CMK (cell line): ENCODE measurements around the gene TM7SF3.

Experiments
- DNase-seq: peaks from one replicate; pipeline ENCODE4 v3.0.0-alpha.2; 2010; ENCODE audit warnings: low read depth

TM7SF3 gene

GRCh38 chr12:27015730-27016076 lies 1.5 kb upstream of the TM7SF3 start:
- no peak for DNase-seq

GRCh38 chr12:27014859-27015729 lies 910 bp upstream of the TM7SF3 start:
- no peak for DNase-seq

DNA sequence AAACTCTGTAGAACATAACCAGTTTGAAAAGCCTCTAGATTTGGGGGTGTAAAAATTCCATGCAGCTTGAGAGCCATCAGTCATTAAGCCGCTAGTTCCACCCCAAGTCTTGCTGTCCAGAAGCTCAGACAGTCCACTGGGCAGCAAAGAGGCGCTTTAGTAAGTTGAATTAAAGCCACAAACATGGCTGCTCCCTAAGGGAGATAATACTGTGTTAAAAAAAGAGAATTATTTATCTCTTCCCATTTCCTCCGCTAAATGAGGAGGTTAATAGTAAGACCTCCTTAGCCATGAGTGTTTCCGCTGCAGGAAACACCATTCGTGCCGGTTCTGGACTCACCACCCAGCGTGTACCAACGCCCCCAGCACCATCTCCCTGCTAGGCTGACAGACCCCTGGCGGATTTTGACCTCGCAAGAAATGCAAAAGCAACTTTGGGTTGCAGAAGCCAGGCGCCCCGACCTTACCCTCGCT lies 536 bp downstream of the TM7SF3 start:
- DNase-seq = no peak

GRCh38 chr12:27012982-27013255 lies 1.3 kb downstream of the TM7SF3 start:
- DNase-seq = no peak

GRCh38 chr12:27012239-27012981 lies 1.8 kb downstream of the TM7SF3 start:
- no peak for DNase-seq

DNA sequence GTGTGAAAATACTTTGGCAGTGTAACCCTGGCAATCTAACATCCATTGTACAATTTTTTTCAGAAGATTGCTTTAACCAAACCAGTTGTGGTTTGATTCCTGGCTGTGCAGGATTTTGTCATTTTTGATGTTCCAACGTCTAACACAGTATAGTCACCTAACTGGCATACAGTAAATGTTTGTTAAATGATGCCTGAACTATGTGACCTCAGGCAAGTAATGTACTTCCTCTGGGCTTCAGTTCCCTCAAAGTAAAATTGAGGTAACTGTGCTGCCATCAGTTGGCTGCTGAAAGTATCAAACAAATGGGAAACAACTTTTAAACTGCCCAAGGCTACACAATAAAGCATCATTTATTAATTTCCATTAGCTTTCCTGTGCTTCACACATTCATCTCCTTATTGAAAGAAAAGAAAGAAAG lies 4.3 kb downstream of the TM7SF3 start:
- no peak for DNase-seq

- DNase-seq = no peak
Measured at GRCh38 chr12:27008081-27008480, 6.1 kb downstream of the TM7SF3 start.

DNA sequence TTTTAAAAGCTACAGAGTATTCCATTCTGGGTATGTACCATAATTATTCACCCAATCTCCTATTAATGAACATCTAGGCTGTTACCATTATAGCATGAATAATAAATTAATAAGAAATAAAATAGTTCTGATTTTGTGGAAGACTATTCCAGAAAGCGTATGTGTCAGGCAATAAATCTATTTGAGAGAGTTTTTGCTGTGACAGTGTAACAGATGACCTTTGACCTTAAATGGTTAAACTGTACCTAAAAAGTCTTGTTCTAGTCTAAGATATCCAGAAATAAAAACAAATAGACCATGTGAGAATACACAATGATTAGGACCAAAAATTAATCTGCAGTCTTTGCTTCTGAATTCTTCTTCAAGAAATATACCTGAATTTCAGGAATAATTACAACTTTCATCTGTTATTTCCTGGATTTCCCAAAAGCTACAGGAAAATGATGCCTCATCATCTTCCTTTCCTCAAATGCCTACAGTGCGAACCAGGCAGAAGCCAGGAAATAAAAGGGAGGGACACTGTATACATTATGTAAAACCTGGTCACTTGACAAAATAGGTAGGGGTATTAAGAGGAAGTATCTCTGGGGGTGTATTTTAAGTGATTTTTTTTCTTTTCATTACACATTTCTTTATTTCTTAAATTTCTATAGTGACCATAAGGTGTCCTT lies 7.3 kb downstream of the TM7SF3 start:
- no peak for DNase-seq

GRCh38 chr12:27005495-27005894 lies 8.7 kb downstream of the TM7SF3 start:
- DNase-seq = no peak

GRCh38 chr12:27003421-27004381 lies 10.5 kb downstream of the TM7SF3 start:
- DNase-seq = no peak

DNA sequence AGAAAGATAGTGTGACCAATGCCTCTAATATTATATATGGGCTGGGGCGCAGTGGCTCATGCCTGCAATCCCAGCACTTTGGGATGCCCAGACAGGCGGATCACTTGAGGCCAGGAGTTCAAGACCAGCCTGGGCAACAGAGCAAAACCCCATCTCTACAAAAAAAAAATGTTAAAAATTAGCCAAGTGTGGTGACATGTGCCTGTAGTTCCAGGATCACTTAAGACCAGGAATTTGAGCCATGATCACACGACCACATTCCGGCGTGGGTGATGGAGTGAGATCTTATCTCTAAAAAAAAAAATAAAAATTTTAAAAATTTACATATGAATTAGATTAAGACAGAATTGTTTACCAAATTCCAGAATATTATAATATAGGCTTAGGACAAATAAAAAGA lies 12.0 kb downstream of the TM7SF3 start:
- DNase-seq = no peak

- DNase-seq = no peak
Measured at GRCh38 chr12:27001663-27002062, 12.5 kb downstream of the TM7SF3 start.

GRCh38 chr12:27000961-27001360 lies 13.2 kb downstream of the TM7SF3 start:
- DNase-seq = no peak

GRCh38 chr12:26997003-26997402 lies 17.2 kb downstream of the TM7SF3 start:
- no peak for DNase-seq

DNA sequence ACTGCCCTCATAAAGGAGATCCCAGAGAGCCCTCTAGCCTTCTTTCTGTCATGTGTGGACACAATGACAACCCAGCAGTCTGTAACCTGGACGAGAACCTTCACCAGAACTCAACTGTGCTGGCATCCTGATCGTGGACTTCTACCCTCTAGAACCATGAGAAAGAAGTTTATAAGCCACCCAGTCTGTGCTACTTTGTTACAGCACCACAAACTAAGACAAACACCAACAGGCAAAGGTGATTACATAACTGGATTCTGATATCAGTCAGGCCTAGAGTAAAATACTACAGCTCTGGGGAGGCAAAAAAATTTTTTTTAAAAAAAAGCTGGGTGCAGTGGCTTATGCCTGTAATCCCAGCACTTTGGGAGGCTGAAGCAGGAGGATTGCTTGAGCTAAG lies 18.5 kb downstream of the TM7SF3 start:
- no peak for DNase-seq

DNA sequence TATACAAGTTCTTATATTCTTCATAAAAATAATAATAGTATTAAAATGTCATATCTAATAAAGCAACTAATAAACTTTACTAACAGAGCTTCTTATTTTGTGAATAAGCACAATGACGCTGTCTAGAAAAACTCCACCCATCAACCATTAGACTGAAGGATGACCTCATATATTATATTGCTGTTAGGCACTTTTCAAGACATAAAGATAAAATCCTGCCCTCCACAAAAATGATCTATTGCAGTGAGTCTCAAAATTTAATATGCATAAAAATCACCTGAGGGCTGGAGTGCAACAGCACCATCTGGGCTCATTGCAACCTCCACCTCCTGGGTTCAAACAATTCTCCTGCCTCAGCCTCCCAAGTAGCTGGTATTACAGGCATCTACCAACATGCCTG lies 20.1 kb downstream of the TM7SF3 start:
- DNase-seq = no peak

- DNase-seq = no peak
Measured at GRCh38 chr12:26991826-26992225, 22.4 kb downstream of the TM7SF3 start.

DNA sequence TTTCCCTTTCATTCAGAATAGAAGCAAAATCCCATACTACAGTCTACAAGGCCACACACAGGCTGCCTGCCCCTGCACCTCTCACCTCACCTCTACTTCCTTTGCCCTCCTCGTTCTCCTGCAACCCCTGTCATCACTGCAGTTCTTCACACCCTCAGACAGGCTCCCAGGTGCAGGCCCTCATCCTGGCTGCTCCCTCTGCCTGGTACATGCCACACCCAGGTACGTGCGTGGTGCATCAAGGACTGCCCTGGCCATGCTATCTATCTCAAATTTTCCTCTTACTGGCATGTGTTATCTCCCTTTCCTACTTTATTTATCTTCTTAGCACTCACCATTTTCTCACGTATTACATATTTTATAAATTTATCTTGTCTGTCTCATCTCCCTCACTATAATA lies 24.3 kb downstream of the TM7SF3 start:
- no peak for DNase-seq

- DNase-seq = no peak
Measured at GRCh38 chr12:26988703-26989102, 25.5 kb downstream of the TM7SF3 start.

GRCh38 chr12:26987634-26988424 lies 26.4 kb downstream of the TM7SF3 start:
- no peak for DNase-seq

DNA sequence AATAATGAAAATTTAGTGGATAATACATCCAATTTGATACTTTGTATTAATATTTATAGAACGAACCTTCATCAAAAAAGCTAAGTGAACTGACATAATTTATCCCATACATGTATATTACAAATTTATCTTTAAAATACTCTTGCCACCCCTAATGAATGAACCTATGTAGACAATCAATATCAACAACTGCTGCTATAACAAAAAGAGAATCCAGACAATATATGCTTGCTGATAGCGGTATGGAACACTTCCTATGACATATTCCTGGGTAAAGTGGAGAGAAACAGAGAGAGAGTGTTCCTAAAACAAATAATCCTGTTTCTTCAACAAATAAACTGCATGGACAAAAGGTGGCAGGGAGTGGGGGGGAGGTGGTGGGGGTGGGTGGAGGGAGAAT lies 31.3 kb downstream of the TM7SF3 start:
- DNase-seq = no peak
